Activated naive CD4-positive, alpha-beta T cell treated with anti-CD3 and anti-CD28 coated beads for 36 hours (primary cell): Measurements from ENCODE around the gene DDX1. TPM values are rescaled to one million over a fixed set of nuclear protein-coding genes. Genes with fewer than 3 reads are reported as not detected.

Experiments
- CTCF ChIA-PET: fragments of 350-600 bp; sonication (Branson Sonifier 250); formaldehyde crosslinking; loops from one replicate; lab custom pipeline; 2021; ENCODE audit warnings: antibody characterized with exemption; lab: Charles Lee
- DNase-seq: peaks from one replicate; pipeline ENCODE4 v3.0.0-alpha.2; 2020
- H3K27ac Mint-ChIP-seq: one replicate; pipeline ENCODE4 v1.8.0; 2021; ENCODE audit warnings: mild to moderate bottlenecking, mixed read lengths
- H3K27me3 Mint-ChIP-seq: one replicate; pipeline ENCODE4 v1.8.0; 2021; ENCODE audit warnings: low read depth, mixed read lengths
- H3K36me3 Mint-ChIP-seq: one replicate; pipeline ENCODE4 v1.8.0; 2021; ENCODE audit warnings: low read depth, mixed read lengths
- H3K4me1 Mint-ChIP-seq: one replicate; pipeline ENCODE4 v1.8.0; 2021; ENCODE audit warnings: low read depth, mixed read lengths
- H3K4me3 Mint-ChIP-seq: one replicate; pipeline ENCODE4 v1.8.0; 2021; ENCODE audit warnings: mild to moderate bottlenecking, moderate library complexity, mixed read lengths
- H3K9me3 Mint-ChIP-seq: one replicate; pipeline ENCODE4 v1.8.0; 2021; ENCODE audit warnings: mixed read lengths
- intact Hi-C: fragments of 100-400 bp; cut with micrococcal nuclease; formaldehyde crosslinking; loops from one replicate; pipeline ENCODE4 v1.15.1; 2023
- total RNA-seq, 2 experiments: library from RNA; stranded (reverse); gene quantifications; one replicate each; pipeline ENCODE4 v1.2.3, GENCODE V29; 2021

The DDX1 gene
- total RNA-seq, 2 experiments from 2014 or later = 61.7 to 64.1 TPM

GRCh38 chr2:15658911-15659310, 67.2 kb downstream of the DDX1 start:
- H3K4me3 Mint-ChIP-seq = no peak overlapping the region
- no peaks in the 10 kb centered on the region for H3K4me1 Mint-ChIP-seq
- intact Hi-C loops = no loop called here
- CTCF ChIA-PET = no interaction called here
- no peaks in the 10 kb centered on the region for H3K36me3 Mint-ChIP-seq
- DNase-seq = no peak
- no peaks in the 10 kb centered on the region for H3K9me3 Mint-ChIP-seq
- no peaks in the 10 kb centered on the region for H3K27me3 Mint-ChIP-seq
- no peak overlapping the region for H3K27ac Mint-ChIP-seq

DNA sequence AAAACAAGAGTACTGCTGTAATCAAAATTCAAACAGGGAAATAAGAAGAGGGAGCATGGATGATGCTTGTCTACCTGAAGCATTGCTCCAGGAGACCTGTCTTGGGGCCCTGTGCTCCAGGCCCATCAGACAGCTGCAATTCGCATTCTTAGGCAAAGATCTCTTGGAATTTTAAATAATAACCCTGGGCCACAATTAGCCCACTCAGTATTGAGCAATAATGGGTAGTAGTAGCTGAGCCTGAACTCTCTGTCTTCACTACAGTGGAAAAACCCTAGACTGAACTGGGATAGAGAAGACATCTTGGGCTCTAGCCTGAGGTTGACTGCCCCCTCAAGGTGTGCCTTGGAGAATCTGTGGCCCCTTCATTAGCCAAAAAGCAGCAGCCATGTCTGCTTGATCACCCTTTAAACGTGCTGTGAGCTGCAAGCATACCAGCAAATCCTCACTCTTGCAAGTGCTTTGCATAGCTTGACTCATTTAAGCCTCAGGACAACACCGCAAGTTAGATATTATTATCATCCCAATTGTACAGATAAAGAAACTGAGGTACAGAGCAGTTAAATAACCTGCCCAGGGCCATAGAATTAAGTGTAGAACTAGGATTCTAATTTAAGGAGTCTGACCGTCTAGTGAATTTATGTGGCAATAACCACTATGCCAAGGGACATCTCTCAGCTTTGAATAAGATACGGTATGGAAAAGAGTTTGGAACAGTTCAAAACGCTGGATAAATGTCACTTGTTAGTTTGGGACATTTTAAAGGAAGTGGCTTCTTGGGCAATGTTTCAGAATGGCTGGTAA, 69.0 kb downstream of the DDX1 start:
- Mint-ChIP-seq H3K4me1 (no peaks in the 10 kb centered on the region), H3K9me3 (no peaks in the 10 kb centered on the region), H3K4me3 (no peak overlapping the region), H3K36me3 (no peaks in the 10 kb centered on the region), H3K27ac (no peak overlapping the region), H3K27me3 (no peaks in the 10 kb centered on the region)
- CTCF ChIA-PET = no interaction called here
- intact Hi-C loops = no loop called here
- no peak for DNase-seq

DNA sequence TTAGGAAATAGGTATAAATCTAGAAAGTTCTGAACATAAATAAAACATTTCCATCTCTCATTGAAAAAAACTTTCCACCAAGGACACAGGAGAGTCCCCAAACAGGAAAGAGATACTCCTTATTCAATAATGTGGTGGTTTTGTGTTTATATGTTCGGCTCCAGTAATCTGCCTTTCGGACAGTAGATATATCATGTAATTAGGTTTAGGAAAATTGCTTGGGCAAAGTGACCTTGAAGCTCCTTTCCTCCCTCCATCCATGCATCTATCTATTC, 69.6 kb downstream of the DDX1 start:
- H3K36me3 Mint-ChIP-seq = no peaks in the 10 kb centered on the region
- intact Hi-C loops = no loop called here
- DNase-seq = no peak
- CTCF ChIA-PET = no interaction called here
- H3K9me3 Mint-ChIP-seq = no peaks in the 10 kb centered on the region
- no peak overlapping the region for H3K4me3 Mint-ChIP-seq
- H3K4me1 Mint-ChIP-seq = no peaks in the 10 kb centered on the region
- H3K27me3 Mint-ChIP-seq = no peaks in the 10 kb centered on the region
- no peak overlapping the region for H3K27ac Mint-ChIP-seq

DNA sequence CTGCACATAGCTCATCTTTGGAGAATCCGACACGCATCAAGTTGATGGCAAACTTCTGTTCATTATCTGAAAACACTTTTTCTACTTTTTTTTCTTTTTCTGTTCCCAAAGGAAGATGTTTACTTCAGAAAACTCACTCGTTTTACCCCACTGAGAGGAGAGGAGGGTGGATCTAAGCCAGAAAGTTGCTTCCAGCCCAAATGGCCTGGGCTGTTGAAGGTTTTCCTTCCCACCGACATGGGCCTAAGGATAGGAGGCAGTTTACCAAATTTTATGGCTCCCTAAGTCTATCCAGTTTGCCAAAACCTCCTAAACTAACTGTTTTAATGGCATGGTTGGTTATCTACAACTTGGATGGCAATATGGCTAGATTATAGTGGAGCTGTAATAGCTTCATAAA, 70.4 kb downstream of the DDX1 start:
- no peaks in the 10 kb centered on the region for H3K36me3 Mint-ChIP-seq
- H3K4me3 Mint-ChIP-seq = no peak overlapping the region
- DNase-seq = no peak
- no peaks in the 10 kb centered on the region for H3K27me3 Mint-ChIP-seq
- H3K27ac Mint-ChIP-seq = no peak overlapping the region
- H3K4me1 Mint-ChIP-seq = no peaks in the 10 kb centered on the region
- H3K9me3 Mint-ChIP-seq = no peaks in the 10 kb centered on the region
- CTCF ChIA-PET = no interaction called here
- intact Hi-C loops = no loop called here

DNA sequence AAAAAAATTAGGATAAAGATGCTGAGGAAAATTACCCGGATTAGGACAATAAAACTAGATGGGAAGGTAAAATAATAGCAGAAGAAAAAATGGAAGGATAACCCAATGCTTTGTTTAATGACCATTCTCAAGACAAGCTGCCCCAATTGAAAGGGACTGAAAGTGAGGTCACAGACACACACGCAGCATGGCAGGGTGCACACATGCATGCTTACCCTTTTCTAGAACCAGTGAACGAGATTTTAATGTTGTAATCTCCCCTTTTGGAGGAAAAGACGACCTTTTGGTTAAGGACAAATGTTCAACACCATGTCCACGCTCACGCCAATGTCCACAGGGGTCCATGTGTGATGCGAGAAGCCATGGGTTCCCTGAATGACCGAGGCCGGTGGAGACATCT, 70.9 kb downstream of the DDX1 start:
- CTCF ChIA-PET = no interaction called here

GRCh38 chr2:15663802-15664201, 72.1 kb downstream of the DDX1 start:
- Mint-ChIP-seq H3K27ac (no peak overlapping the region), H3K4me3 (no peak overlapping the region), H3K27me3 (no peaks in the 10 kb centered on the region), H3K9me3 (no peaks in the 10 kb centered on the region), H3K4me1 (no peaks in the 10 kb centered on the region), H3K36me3 (no peaks in the 10 kb centered on the region)
- intact Hi-C loops = no loop called here
- CTCF ChIA-PET = no interaction called here
- DNase-seq = no peak

More for the DNA sequence above, 70.9 kb downstream of the DDX1 start:
- intact Hi-C loops = no loop called here
- Mint-ChIP-seq H3K4me3 (no peak overlapping the region), H3K9me3 (no peaks in the 10 kb centered on the region), H3K27ac (no peak overlapping the region), H3K27me3 (no peaks in the 10 kb centered on the region), H3K36me3 (no peaks in the 10 kb centered on the region), H3K4me1 (no peaks in the 10 kb centered on the region)
- no peak for DNase-seq

- Mint-ChIP-seq H3K4me1 (no peaks in the 10 kb centered on the region), H3K36me3 (no peaks in the 10 kb centered on the region), H3K9me3 (no peaks in the 10 kb centered on the region), H3K27ac (no peak overlapping the region), H3K27me3 (no peaks in the 10 kb centered on the region), H3K4me3 (no peak overlapping the region)
- CTCF ChIA-PET = interaction anchor here (0.5 kb wide), 1 partner anchor 8 kb away, joined by 3 read pairs; no protein-coding TSS in a partner anchor
- no peak for DNase-seq
- intact Hi-C loops = no loop called here
These were observed 72.8 kb downstream of the DDX1 start for GRCh38 chr2:15664273-15665066.

GRCh38 chr2:15665067-15665942, 73.6 kb downstream of the DDX1 start:
- no peaks in the 10 kb centered on the region for H3K4me1 Mint-ChIP-seq
- CTCF ChIA-PET = interaction anchor here (0.5 kb wide), 1 partner anchor 9 kb away, joined by 3 read pairs; no protein-coding TSS in a partner anchor
- intact Hi-C loops = no loop called here

DNA sequence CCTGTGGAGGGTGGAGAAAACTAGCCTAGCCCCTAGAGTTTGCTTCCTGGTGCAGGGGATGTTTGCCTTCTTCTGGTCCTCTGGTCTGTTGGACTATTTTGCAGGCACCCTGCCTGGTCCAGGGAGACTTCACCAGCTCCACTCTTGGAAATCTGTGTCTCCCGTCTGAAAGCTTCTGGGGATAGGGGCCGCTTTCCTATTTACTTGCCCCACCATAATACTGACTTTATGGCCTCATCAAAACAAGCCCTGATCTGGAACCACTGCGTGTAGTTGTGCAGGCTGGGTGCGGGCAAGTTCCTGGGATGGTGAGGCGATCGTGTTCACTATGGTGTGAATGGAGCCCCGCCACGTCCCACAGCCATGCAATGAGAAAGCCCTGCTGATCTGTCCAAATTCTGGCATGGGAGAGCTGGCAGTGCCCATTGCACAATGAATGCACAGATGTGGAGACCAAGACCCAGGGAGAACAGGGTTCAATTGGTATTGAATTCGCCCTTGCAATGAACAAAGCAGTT, 74.3 kb downstream of the DDX1 start:
- intact Hi-C loops = no loop called here
- no peaks in the 10 kb centered on the region for H3K27me3 Mint-ChIP-seq

More at GRCh38 chr2:15665067-15665942, 73.6 kb downstream of the DDX1 start:
- Mint-ChIP-seq H3K4me3 (no peak overlapping the region), H3K27me3 (no peaks in the 10 kb centered on the region), H3K9me3 (no peaks in the 10 kb centered on the region), H3K36me3 (no peaks in the 10 kb centered on the region), H3K27ac (no peak overlapping the region)
- DNase-seq = no peak

DNA sequence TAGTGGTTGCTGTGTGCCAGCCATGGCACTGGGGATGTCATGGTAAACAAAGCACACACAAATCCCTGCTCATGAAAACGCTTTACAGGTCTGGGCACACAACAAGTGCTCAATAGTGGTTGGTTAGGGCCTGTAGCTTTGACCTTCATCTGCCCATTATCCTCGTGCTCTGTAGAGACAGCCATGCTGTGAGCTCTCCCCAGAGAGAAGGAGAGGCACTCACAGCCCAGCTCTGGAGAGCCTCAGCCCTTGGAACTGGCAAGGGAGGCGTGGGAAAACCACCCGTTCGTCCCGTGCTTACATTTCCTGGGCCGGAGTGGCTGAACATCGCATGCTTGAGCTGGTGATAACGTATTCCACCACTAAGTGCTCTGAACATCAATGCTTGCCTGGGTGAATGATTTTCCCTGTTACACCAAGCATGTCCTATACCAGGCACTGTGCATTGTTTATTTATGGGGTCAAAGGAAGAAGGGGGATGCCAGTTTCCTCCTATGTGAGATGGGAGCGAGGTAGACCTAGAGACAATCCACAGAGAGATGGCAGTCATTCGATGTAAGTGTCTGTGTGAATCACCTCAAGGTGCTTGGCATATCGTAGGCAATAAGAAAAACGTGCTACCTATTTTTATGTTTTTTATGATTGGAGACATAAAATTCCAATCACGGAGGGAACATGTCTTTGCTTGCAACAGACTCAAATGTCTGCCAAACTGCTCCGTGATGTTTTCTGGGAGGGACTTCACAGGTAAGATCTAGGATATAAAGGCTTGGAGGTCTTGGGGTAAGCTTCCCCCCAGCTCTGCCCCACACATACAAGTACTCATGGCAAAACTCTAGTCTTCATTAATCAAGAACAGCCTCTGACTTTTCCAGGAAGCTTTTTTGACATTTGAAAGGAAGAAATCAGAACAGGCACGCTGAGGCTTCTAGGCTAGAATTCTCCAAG, 75.5 kb downstream of the DDX1 start:
- no peaks in the 10 kb centered on the region for H3K27me3 Mint-ChIP-seq
- H3K36me3 Mint-ChIP-seq = no peaks in the 10 kb centered on the region
- H3K4me3 Mint-ChIP-seq = no peak overlapping the region
- intact Hi-C loops = no loop called here
- CTCF ChIA-PET = no interaction called here
- DNase-seq = no peak
- no peak overlapping the region for H3K27ac Mint-ChIP-seq
- H3K9me3 Mint-ChIP-seq = no peaks in the 10 kb centered on the region
- H3K4me1 Mint-ChIP-seq = no peaks in the 10 kb centered on the region

More for the DNA sequence above, 74.3 kb downstream of the DDX1 start:
- no peaks in the 10 kb centered on the region for H3K36me3 Mint-ChIP-seq
- H3K27ac Mint-ChIP-seq = no peak overlapping the region
- CTCF ChIA-PET = no interaction called here
- no peak overlapping the region for H3K4me3 Mint-ChIP-seq
- DNase-seq = no peak
- no peaks in the 10 kb centered on the region for H3K9me3 Mint-ChIP-seq
- H3K4me1 Mint-ChIP-seq = no peaks in the 10 kb centered on the region

GRCh38 chr2:15667809-15668556, 76.3 kb downstream of the DDX1 start:
- Mint-ChIP-seq H3K27me3 (no peaks in the 10 kb centered on the region), H3K9me3 (no peaks in the 10 kb centered on the region), H3K27ac (no peak overlapping the region), H3K36me3 (no peaks in the 10 kb centered on the region), H3K4me1 (no peaks in the 10 kb centered on the region), H3K4me3 (no peak overlapping the region)
- no peak for DNase-seq
- CTCF ChIA-PET = no interaction called here
- intact Hi-C loops = no loop called here
